GM21360 (cell line): ENCODE results near the gene ELF1.

ENCODE experiments used
- ATAC-seq: cut with Tn5 transposase; IDR thresholded peaks from one replicate; pipeline ENCODE4 v1.9.1; 2021; ENCODE audit warnings: mild to moderate bottlenecking, moderate library complexity; ENCODE audit not compliant: unreplicated experiment

Gene ELF1

DNA sequence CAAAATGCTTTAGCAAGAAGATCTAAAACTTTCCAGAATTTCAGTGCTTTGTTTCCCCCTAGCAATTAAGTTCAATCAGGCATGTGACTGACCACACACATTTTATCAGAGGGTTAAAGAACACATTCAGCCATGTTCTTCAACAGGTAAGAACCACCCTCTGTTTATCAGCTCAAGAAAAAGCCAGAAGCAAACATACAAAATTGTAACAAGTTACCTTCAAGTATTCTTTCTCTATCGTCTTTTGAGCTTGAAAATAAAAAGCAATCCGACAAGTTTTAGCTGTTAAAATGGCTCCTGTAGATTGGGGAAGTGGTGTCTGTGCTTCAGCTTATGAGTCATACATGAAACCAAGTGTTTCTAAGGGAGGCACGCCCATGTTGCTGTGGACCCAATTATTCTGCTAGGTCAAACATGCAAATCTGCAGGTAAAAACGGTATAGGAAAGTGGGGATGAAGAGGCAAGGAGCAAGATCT lies at the start of gene ELF1:
TSS of gene ELF1 (minus strand) at position 306 of the 477 bp plus-strand sequence. CDS start 37,262 bp downstream, outside the sequence.
- ATAC-seq: peak; percentile 87

DNA sequence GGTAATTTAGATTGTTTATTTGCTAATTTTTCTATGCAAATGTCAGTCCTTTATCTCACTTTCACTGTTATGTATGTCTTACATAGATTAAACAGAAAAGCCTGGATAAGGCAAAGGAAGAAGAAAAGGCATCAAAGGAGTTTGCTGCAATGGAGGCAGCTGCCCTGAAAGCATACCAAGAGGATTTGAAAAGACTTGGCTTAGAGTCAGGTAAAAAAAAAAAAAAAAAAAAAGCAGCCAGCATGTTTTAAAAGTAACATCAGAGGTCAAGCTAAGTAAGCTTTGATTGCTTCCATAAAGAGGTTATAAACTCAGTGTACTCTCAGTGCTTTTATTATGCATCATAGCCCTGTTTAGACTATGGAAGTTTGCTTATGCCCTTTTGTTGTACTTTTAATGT lies 46.0 kb upstream of the ELF1 start:
- ATAC-seq: no peak

DNA sequence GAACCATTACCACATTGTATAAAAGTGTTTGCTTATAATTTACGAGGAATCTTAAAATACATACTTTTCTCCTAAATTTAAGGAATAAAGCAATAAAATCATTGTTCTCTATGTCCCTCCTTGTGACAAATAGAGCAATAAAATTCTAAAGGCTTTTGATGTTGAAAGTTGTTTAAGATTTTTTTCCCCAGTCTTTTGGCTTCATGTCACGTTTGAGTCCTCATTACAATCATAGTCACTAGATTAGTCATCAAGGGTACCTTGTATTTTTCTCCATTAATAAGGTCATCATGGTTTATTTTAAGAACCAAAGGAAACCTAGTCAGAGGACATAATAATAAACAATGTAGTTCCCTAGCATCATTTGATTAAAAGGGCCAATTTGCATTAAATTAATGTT lies 45.4 kb upstream of the ELF1 start:
- no peak for ATAC-seq

DNA sequence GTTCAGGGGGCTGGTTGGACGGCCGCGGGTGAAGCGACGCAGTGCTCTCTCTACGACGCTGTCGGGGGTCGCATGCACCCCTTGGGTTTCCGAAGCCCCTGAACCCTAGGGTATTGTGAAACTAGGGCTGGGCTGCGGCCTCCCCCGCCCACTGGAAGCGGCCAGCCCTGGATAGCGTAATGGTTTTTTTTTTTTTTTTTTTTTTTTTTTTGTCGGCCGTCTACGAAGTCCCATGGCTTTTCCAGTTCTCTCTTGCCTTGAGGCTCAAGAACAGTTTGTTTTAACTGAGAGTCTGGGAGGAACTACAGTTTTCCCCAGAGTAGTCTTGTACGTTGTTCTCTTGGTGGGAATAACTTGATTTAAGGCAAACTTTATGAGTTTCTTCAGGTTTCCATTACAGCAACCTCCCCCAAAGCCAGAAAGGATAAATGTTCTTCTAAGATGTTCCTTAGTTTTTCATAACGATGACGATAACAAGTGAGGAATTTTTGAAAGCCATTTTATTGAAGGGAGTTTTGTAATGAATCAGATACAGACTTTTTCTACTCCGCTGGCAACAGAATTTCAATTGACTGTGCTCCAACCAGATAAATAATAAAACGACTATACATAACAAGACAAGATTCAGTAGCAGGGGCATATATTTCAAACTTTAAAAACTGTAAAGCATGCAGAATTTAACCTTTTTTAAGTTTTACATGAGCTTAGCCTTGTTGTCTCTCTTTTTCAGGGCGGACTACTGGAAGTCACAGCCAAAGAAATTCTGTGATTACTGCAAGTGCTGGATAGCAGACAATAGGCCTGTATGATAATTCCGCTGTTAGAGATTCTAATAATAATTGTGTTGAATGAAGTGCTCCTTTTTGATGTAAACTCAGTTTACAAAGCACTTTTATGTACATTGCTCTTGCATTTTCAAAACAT lies 43.1 kb upstream of the ELF1 start:
- ATAC-seq: peak; percentile 25

DNA sequence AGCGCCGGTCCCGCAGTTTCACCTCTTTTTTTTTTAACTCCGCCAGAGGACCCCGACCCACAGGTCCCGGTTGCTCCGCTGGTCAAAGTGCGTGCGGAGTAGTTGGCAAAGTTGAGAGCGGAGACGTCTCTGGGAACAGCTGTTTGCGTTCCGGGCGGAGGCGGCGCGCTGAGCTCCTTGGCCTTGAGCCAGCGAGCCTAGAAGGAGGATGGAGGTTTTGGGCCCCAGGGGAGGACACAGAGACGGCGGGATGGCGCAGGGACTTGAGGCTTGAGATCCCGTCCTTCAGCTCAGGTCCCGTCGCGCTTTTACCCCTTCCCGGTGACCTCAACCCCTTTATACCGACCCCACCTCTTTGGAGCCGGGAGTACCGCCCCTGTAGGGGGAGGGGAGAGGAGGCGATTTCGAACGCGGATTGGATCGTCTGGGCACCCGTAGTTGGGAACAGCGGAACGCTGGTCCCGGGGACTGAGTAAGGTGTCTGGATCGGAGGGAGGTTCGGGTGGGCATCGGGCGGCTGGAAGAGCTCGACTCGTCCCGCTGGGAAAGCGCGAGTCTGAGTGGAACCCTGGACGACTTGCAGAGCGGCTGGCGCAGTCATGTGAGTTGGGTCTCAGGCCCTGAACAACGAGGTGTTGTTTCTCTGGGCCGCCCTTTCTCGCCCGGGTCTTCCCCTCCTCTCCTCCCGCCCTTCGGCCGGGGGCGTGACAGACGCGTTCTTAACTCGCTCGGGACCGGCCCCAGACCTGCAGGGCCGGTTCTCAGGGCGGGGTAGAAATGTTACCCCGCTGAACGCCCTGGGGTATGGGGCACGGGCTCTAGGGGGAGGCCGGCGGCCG lies 42.2 kb upstream of the ELF1 start, which contains the start of gene WBP4:
TSS of gene WBP4 (plus strand) at position 435 of the 839 bp plus-strand sequence. CDS start at position 600, 165 bp downstream.
- ATAC-seq: peak; percentile 65

DNA sequence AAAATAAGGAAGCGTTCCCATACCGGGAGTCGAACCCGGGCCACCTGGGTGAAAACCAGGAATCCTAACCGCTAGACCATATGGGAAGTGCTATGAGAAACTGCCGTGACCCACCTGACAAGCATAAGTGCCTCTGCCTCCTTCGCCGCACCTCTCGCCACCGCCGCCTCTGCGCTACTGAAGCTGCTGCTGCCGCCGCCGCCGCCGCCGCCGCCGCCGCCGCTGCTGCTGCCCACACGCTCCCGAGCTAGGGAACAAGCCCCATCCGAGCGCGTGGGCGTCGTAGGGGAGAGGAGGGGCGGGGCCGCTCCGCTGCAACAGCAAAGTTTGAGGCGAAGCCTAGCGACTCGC lies 41.6 kb upstream of the ELF1 start:
- peak; percentile 36 for ATAC-seq

DNA sequence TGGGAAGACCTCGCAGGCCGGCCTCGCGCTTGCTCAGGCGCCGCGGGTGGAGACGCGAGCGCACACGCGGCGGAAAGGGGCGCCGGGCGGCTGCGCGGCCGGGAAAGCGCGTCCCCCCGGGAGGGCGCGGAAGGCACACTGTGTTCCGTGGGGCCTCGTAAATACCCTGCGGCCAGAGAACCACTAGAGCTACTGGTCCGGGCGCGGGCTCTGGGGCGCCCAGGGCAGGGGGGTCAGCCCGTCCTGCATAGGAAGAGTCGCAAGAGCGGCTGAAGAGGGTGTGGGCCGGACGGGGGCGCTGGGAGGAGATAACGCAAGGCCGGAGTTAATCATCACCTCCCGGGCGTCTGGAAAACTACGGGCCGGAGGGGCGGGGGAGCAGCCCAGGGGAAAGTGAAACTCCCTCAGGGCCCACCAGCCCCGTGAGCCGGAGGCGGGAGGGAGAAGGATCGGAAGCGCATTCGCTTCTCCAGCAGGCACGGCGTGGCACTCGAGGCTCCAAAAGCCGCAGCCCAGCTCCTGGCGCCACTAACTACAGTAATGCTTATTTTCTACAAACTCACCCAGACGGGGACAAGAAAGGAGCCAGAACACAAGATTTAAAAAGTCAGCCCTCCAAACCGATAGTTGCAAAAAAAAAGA lies 41.1 kb upstream of the ELF1 start:
- peak; percentile 28 for ATAC-seq

DNA sequence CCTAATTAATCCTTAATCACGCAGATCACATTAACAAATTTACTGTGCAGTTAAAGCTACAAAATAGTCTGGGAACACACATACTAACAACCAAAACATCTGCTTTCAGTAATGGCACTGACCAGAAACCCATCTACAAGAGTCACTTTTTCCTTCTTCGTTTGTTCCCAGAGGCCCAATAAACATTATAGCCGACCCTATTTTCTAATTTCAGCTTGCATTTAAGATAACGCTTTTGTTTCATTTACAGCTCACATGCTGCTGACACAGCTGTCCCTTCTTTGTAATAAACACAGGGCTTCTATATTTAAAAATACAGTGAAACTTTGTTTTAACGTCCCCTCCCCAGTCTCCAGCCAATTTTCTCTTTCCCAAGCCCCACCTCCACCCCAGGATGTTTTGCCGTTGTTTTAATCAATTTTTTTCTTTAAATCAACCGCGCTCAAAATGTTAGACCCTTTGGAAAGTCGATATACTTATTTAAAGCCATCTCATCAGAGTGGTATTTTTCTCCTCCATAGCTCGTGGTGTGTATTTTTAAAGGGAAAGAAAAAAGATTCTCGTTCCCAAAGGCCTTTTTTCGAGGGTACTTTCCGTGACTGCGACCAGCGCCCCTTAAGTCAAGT lies 40.5 kb upstream of the ELF1 start:
- no peak for ATAC-seq

DNA sequence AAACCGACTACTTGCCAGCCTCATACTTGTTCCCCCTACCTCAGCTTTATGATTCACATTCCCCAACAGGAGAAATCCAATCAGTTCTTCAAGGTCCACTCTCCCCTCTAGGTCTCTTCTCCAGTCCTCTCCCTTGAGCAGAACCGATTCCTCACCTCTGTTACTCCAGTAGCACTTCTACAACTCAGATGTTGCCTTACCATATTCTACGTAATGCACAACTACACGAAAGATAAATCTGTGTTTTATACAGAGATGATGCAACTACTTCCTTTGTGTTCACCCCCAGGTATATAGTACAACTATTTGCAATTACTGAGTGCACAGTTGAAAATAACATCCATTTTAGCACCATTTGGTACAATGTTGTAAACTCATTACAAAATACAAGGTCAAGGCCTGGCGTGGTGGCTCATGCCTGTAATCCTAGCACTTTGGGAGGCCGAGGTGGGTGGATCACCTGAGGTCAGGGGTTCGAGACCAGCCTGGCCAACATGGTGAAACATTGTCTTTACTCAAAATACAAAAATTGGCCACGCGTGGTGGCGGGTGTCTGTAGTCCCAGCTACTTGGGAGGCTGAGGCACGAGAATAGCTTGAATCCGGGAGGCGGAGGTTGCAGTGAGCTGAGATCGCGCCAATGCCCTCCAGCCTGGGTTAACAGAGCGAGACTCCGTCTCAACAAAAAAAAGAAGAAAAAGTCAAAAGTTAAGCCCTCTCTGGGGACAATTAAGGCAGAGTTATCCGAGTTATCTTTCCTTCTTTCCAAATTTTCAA lies 39.4 kb upstream of the ELF1 start:
- ATAC-seq: no peak

DNA sequence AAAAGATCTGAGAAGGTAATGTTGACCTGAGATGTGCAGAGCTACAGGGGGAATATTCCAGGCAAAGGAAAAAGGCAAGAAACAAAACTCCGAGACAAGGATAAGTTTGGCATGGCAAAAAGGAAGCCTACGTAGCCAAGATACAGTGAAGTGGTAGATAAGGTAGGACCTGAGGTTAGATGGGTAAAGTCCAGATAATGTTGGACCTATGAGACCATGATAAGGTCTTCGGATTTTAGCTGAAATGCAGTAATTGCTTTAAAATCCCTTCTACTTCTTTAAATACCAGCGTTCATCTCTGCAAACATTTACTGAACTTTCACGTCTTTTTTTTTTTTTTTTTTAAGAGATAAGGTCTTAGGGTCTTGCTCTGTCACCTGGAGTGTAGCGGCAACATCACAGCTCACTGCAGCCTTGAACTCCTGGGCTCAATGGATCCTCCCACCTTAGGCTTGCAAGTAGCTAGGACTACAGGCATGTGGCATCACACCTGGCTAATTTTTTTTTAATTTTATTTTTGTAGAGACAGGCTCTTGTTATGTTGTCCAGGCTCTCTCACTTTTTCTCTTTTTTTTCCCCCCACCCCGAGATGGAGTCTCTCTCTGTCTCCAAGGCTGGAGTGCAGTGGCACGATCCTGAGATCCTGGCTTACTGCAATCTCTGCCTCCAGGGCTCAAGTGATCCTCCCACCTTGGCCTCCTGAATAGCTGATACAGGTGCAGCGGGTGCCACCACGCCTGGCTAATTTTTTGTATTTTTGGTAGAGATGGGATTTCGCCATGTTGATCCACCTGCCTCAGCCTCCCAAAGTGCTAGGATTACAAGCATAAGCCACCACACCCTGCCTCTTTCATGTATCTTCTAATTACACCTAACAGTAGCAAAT lies 38.0 kb upstream of the ELF1 start:
- no peak for ATAC-seq

DNA sequence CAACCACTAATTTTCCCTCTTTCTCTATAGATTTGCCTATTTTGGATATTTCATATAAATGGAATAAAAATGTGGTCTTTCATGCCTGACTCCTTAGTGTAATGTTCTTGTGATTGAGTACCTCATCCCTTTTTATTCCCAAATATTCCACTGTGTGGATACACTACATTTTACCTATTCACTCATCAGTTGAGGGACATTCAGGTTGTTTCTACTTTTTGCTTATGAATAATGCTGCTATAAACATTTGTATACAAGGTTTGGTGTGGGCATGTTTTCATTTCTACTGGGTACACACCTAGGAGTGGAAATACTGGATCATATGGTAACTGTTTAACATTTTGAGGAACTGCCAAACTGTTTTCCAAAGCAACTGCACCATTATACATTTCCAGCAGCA lies 37.1 kb upstream of the ELF1 start:
- ATAC-seq: no peak

DNA sequence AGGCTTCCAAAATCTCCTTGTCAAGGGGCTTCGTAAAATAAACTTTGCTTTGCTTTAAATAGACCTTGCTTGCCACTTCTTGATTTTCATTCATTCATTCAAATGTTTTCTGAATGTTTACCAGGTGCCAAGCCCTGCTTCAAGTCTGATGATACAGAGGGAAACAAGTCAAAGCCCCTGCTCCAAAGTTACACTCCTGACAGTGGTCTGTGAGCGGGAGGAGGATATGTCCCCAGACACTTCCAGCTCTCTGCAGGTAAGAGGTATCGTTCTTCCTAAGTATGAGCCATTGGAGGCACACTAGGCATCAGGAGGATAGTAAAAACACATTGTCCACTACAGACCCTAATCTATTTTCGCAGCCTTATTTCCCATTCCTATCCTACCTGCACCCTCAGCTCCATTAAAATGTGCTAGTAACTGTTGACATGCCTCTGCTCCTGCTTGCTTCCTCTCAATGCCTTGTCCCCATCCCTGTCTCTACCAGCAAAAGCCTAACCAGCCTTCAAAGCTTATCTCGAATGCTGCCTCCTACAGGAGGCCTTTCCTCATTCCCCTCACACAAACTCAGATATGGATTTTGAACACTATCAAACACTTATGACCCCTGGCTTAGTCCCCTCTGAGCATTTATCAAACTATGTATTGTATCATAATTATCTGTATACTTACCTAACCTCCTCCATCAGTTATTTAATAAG lies 36.0 kb upstream of the ELF1 start:
- ATAC-seq: no peak

DNA sequence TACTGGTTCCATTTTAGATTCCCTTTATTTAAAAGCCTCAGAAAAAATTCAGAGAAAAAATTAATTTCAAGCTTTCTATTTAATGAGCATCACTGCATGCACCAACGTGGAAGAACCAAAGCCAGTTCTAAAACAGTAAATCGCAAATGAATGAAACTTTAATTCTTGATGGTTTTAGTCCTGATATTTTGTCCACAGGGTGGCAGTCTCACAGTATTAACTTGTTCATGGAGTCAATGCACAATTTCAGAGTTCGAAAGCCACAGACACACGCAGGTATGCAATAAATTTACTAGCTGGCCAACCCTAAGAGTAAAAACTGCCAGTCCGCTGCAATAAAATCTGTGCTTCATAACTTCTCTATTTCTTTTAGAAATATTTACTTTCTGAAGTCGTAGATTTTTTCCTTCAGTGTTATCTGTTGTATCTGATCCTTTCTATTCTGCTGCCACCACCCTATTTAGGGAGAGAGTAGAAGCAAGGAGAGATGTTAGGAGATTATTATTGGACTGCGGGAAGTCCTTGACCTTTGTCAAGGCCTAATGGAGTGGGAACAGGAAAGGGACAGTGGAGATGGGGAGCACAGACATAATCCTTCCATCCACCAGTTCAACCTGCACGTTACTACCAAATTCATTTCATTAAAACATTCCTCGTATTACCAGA lies 35.2 kb upstream of the ELF1 start:
- peak; percentile 41 for ATAC-seq

DNA sequence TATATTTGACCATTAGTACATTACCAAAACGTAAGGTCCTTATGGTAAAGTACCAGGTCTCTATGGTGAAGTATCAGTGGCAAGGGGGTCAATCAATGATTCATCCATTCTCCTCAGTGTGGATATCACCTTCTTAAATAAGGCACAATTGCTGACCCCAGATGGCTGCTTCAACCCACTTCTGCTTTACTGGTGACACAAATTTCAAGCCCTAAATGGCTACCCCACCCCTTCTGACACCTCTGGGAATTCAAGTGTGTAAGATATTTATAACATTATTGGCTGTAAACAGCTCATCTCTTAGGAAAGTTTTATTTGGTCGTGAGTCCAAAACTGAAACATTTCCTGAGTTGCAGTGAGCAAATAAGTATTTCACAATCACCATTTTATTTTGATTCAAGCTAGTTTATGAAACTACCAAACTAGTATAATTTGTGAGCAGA lies 34.3 kb upstream of the ELF1 start:
- peak; percentile 48 for ATAC-seq

DNA sequence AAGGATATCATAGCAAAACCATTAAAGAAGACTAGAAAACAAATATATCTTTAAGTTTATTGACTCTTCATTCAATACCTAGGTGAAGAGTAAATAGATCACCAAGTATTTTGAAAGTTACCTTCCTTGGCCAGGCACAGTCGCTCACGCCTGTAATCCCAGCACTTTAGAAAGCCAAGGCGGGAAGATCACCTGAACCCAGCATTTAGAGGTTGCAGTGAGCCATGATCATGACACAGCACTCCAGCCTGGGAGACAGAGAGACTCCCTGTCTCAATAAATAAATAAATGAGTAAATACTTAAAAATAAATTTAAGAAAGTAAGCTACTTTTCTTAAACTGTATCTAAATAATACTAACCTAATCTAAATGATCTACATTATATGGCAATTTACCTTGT lies 33.3 kb upstream of the ELF1 start:
- ATAC-seq: no peak

DNA sequence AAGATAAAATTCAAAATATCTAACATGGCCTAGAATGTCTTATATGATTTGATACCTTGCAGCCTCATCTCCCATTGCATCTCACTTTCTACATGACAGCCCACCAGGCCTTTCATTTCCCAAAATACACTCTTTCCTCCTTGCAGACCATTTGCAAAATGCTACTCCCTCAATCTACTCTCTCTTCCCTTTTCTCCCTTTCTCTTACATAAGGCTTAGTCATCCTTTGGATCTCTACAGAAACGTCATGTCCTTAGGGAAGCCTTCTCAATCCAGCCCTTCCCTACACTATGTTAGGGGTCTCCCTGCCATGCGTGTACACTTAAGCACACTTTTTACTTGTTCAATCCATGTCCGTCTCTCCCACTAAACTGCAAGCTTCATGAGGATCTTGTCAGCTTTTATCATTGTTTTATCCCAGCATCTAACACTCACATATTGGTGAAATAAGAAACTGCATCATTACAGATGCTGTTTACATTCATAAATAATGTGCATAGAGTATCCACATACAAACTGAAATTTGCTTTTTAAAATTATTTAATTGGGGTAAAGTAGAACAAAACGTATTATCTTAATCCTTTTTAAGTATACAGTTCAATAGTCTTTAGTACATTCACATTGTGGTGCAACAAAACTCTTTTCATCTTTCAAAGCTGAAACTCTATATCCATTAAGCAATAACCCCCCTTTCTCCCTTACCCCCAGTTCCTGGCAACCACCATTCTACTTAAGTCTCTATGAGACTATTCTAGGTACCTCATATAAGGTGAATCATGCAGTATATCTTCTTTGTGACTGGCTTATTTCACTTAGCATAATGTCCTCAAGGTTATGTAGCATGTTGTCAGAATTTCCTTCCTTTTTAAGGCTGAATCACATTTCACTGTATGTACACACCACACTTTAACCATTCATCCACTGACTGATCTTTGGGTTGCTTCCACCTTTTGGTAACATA lies 30.6 kb upstream of the ELF1 start:
- ATAC-seq: no peak

DNA sequence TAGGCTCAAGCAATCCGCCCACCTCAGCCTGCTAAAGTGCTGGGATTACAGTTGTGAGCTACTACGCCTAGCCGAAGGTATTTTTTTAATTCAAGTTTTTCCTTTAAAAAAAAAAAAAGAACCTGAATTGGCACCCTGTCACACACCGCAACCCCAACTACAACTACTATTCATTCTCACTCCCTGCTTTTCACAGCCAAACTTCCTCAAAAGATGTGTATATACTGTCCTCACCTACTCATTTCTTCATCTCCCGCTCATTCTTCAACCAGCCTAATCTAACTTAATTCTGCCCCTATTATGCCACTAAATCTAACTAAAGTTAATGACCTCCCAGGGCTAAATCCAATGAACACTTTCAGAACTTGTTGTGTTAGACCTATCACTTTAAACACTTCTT lies 29.5 kb upstream of the ELF1 start:
- no peak for ATAC-seq
